Measurements from ENCODE around the gene ZNF138. TPM values are rescaled to one million over a fixed set of nuclear protein-coding genes. Genes with fewer than 3 reads are reported as not detected.
A peak's percentile ranks its signal among the peaks of the same experiment; 100 is the strongest.

ZNF138 gene
- total RNA-seq, 1 donor from 2014 or later = 17.1 TPM

GRCh38 chr7:64881461-64882287, 87.4 kb downstream of the ZNF138 start:
- no peaks in the 10 kb centered on the region for H3K36me3 Mint-ChIP-seq
- peak in 1 of 2 experiments; percentile 11 for DNase-seq (ENCODE audit: low spot score in 2 of 2, unreplicated experiment in 2 of 2)
- no peaks in the 10 kb centered on the region for H3K4me1 Mint-ChIP-seq
- H3K27me3 Mint-ChIP-seq (ENCODE audit: low read depth) = peaks cover 14% of the 10 kb centered on the region
- H3K27ac Mint-ChIP-seq = no peak overlapping the region
- TF ChIP-seq CTCF (IDR thresholded peaks at IDR 0.05; ENCODE audit: unreplicated experiment) = no peak
- no peak overlapping the region for H3K4me3 Mint-ChIP-seq
- H3K9me3 Mint-ChIP-seq = peaks cover 28% of the 10 kb centered on the region

DNA sequence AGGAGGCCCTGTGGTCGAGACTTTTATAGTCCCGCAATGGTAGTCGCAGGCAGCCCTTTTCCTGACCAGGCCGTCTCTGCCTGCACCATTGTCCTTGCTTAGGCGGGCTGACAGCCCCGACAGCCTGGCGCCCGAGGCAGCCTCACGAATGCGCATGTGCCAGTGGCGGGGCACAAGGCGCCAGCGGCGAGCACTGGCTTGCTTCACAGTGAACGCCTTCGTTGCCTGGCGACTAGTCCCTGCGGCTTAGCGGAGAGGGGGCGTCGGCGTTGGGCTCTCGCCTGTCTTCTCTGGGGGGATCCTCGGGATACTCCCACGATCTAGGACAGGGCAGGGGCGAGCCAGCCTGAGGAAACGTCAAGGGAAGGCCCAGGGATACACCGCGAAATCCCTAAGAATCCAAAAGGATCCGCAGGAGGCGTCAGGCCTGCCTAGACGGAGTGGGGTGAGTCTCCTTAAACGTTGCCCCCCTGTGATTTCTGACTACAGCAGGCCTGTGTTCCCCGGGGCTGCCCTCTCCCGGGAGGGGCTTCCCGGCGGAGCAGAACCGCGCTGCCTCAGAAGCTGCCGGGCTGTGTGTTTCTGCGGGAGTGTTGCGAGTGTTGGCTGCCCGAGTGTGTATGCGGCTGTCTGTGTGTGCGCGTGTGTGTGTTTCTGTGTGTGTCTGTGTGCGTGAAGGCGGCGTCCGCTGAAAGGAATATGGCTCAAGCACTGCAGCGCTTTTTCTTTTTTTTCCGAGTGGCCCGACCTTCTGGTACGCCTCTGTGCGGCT, 88.3 kb downstream of the ZNF138 start:
- Mint-ChIP-seq H3K36me3 (no peaks in the 10 kb centered on the region), H3K4me3 (no peak overlapping the region), H3K27me3 (ENCODE audit: low read depth) (peaks cover 23% of the 10 kb centered on the region), H3K9me3 (peaks cover 26% of the 10 kb centered on the region), H3K27ac (no peak overlapping the region), H3K4me1 (no peaks in the 10 kb centered on the region)
- TF ChIP-seq CTCF (IDR thresholded peaks at IDR 0.05; ENCODE audit: unreplicated experiment) = no peak
- peak in 1 of 2 experiments; percentile 19 for DNase-seq (ENCODE audit: low spot score in 2 of 2, unreplicated experiment in 2 of 2)

Other genes starting within 250 kb of the ZNF138 start
- 18.1 to 19.0 TPM (median 18.4 TPM) in 3 replicates for gene ZNF680, start 231.4 kb upstream of the ZNF138 start, total RNA-seq
- 9.9 to 11.7 TPM (median 10.3 TPM) in 3 replicates for gene ZNF107, start 128.3 kb upstream of the ZNF138 start, total RNA-seq
- 6.7 to 7.6 TPM (median 7.3 TPM) in 3 replicates for gene ZNF273, start 108.8 kb downstream of the ZNF138 start, total RNA-seq
- 38.3 to 42.5 TPM (median 42.3 TPM) in 3 replicates for gene ZNF117, start 196.6 kb downstream of the ZNF138 start, total RNA-seq
- 54.9 to 57.6 TPM (median 56.6 TPM) in 3 replicates for gene ERV3-1, start 212.3 kb downstream of the ZNF138 start, total RNA-seq